ENCODE measurements around the gene POLK.

POLK gene

DNA sequence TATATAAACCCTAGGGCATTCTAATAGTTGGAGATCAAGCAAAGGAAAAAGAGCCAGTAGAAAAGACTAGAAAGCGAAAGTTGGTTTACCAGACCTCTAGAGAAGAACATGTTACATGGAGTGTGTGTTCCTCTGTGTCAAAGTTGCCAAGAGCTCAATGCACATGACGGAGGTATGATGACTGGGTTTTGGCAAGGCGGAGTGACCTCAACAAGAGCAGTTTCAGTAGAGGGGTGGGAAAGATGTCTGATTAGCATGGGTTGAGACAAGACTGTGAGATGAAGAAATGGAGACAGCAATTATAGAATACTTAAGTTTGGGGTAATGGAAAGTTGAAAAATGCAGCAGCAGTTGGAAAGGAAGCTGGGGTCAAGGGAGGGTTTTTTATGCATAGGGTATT lies 101.2 kb downstream of the POLK start:
- no peaks in the 10 kb centered on the region for H3K4me1 ChIP-seq (ENCODE audit: low read depth, poor library complexity, severe bottlenecking)
- H2AFZ ChIP-seq (ENCODE audit: low read depth): no peak overlapping the region
- no peaks in the 10 kb centered on the region for H3K79me2 ChIP-seq (ENCODE audit: insufficient read depth, low read depth)
- no peak overlapping the region for H3K4me3 ChIP-seq (IDR thresholded peaks at IDR 0.05; ENCODE audit: insufficient read depth, low read depth, low read length)
- TF ChIP-seq, protein P1, sequence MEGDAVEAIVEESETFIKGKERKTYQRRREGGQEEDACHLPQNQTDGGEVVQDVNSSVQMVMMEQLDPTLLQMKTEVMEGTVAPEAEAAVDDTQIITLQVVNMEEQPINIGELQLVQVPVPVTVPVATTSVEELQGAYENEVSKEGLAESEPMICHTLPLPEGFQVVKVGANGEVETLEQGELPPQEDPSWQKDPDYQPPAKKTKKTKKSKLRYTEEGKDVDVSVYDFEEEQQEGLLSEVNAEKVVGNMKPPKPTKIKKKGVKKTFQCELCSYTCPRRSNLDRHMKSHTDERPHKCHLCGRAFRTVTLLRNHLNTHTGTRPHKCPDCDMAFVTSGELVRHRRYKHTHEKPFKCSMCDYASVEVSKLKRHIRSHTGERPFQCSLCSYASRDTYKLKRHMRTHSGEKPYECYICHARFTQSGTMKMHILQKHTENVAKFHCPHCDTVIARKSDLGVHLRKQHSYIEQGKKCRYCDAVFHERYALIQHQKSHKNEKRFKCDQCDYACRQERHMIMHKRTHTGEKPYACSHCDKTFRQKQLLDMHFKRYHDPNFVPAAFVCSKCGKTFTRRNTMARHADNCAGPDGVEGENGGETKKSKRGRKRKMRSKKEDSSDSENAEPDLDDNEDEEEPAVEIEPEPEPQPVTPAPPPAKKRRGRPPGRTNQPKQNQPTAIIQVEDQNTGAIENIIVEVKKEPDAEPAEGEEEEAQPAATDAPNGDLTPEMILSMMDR (conservative IDR thresholded peaks at IDR 0.05; ENCODE audit: low read depth, low read length): no peak
- H3K4me2 ChIP-seq: no peak overlapping the region
- no peaks in the 10 kb centered on the region for H4K20me1 ChIP-seq (ENCODE audit: insufficient read depth)
- no peak overlapping the region for H3K27ac ChIP-seq
- H3K9ac ChIP-seq: no peak overlapping the region
- H3K27me3 ChIP-seq (ENCODE audit: insufficient read depth, low read depth): no peaks in the 10 kb centered on the region
- no peaks in the 10 kb centered on the region for H3K36me3 ChIP-seq (ENCODE audit: insufficient read depth)

DNA sequence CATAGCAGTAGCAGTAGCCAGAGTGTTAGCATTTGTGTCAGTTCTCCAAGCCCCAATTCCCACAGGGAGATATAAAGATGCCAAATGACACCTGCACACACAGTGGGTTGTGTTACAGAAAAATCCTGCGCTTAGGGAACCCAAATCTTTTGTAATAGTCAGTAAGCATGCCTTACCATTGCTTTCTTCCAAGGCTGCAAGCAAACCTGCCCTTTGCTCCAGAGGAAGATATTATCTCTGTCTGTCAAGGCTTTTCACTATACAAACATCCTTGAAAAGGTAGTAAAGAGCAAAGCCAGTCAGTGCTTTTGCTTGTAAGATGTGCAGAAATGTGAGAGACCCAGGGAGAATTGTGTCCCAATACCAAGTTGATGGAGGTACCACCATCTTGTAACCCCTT lies 102.5 kb downstream of the POLK start:
- H3K36me3 ChIP-seq (ENCODE audit: insufficient read depth): no peaks in the 10 kb centered on the region
- H2AFZ ChIP-seq (ENCODE audit: low read depth): no peak overlapping the region
- no peaks in the 10 kb centered on the region for H3K79me2 ChIP-seq (ENCODE audit: insufficient read depth, low read depth)
- H3K4me3 ChIP-seq (IDR thresholded peaks at IDR 0.05; ENCODE audit: insufficient read depth, low read depth, low read length): no peak overlapping the region
- no peaks in the 10 kb centered on the region for H3K27me3 ChIP-seq (ENCODE audit: insufficient read depth, low read depth)
- H4K20me1 ChIP-seq (ENCODE audit: insufficient read depth): no peaks in the 10 kb centered on the region
- H3K9ac ChIP-seq: no peak overlapping the region
- H3K4me2 ChIP-seq: no peak overlapping the region
- TF ChIP-seq, protein P1 (conservative IDR thresholded peaks at IDR 0.05; ENCODE audit: low read depth, low read length): no peak
- no peak overlapping the region for H3K27ac ChIP-seq
- no peaks in the 10 kb centered on the region for H3K4me1 ChIP-seq (ENCODE audit: low read depth, poor library complexity, severe bottlenecking)

DNA sequence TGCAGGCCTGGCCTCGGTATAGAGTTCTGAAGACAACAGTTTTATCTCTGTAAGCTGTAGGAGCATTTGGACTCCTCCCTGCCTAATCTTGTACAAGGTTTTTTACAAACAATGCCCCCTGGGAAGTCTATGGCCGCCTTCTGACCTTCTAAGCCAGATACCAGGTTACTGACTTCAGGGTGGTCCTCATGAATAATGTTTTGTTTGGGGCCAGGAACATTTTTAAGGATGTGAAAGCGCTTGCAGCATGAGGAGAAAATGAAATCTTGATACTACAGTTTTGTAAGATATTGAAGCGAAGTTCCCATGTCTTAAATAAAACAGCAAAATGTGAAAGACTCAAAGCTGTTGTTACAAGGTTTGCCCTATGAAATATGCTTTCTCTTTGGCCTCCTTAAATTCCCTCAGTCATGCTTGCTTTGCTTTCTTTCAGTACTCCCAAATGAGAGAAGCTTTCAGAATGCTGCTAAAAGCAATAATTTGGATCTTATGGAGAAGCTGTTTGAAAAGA lies 104.7 kb downstream of the POLK start:
- H3K4me1 ChIP-seq (ENCODE audit: low read depth, poor library complexity, severe bottlenecking): no peaks in the 10 kb centered on the region
- H3K9ac ChIP-seq: no peak overlapping the region
- H3K27ac ChIP-seq: no peak overlapping the region
- H3K4me2 ChIP-seq: no peak overlapping the region
- TF ChIP-seq, protein P1 (conservative IDR thresholded peaks at IDR 0.05; ENCODE audit: low read depth, low read length): no peak
- no peaks in the 10 kb centered on the region for H4K20me1 ChIP-seq (ENCODE audit: insufficient read depth)
- H3K79me2 ChIP-seq (ENCODE audit: insufficient read depth, low read depth): no peaks in the 10 kb centered on the region
- H3K36me3 ChIP-seq (ENCODE audit: insufficient read depth): no peaks in the 10 kb centered on the region
- no peaks in the 10 kb centered on the region for H3K27me3 ChIP-seq (ENCODE audit: insufficient read depth, low read depth)
- H2AFZ ChIP-seq (ENCODE audit: low read depth): no peak overlapping the region
- no peak overlapping the region for H3K4me3 ChIP-seq (IDR thresholded peaks at IDR 0.05; ENCODE audit: insufficient read depth, low read depth, low read length)

DNA sequence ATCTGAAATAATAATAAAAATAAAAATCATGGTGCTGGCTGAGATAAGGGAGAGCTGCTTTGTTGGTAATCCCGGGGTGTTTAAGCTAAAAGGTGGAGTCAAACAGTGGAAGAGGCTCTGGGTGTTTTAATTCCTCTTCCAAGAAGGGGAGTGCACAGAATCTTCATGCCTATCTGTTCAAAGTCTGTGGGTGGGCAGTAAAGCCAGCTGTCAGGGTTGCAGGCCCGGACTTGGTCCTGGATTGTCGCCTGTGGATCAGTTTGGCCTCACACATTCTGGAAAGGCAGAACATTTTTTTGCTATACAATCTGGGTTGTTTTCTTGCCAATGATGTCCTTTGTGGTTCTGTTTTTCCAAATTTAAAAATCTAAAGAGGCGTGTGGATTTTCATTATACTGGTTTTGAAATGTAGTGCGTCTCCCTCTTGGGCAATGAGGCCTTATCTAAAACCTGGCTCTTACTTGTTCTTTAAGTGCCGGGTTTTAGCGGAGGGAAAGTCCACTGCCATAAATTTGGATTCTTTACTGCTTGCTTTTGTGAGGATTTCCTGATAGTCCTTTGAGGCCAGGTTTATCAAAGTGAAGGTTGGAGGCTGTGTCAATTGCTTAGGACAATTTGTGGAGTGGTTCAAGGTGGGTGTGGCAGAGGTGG lies 105.4 kb downstream of the POLK start:
- no peak overlapping the region for H2AFZ ChIP-seq (ENCODE audit: low read depth)
- no peak overlapping the region for H3K4me2 ChIP-seq
- TF ChIP-seq, protein P1 (conservative IDR thresholded peaks at IDR 0.05; ENCODE audit: low read depth, low read length): no peak
- no peaks in the 10 kb centered on the region for H4K20me1 ChIP-seq (ENCODE audit: insufficient read depth)
- H3K27me3 ChIP-seq (ENCODE audit: insufficient read depth, low read depth): no peaks in the 10 kb centered on the region
- H3K79me2 ChIP-seq (ENCODE audit: insufficient read depth, low read depth): no peaks in the 10 kb centered on the region
- H3K27ac ChIP-seq: no peak overlapping the region
- no peak overlapping the region for H3K4me3 ChIP-seq (IDR thresholded peaks at IDR 0.05; ENCODE audit: insufficient read depth, low read depth, low read length)
- H3K9ac ChIP-seq: no peak overlapping the region
- H3K4me1 ChIP-seq (ENCODE audit: low read depth, poor library complexity, severe bottlenecking): no peaks in the 10 kb centered on the region
- no peaks in the 10 kb centered on the region for H3K36me3 ChIP-seq (ENCODE audit: insufficient read depth)

All from KMS-11 (cell line).